GM10847 (cell line): Measurements from ENCODE around the gene RXRG.

Experiments
- POLR2A ChIP-seq: IDR thresholded peaks from 2 replicates; pipeline ENCODE4 v1.6.1; 2011; ENCODE audit not compliant: insufficient read length; ENCODE audit errors: extremely low read depth

Gene RXRG

GRCh38 chr1:165365341-165365740, 79.6 kb downstream of the RXRG start:
- TF ChIP-seq POLR2A, result no peak

DNA sequence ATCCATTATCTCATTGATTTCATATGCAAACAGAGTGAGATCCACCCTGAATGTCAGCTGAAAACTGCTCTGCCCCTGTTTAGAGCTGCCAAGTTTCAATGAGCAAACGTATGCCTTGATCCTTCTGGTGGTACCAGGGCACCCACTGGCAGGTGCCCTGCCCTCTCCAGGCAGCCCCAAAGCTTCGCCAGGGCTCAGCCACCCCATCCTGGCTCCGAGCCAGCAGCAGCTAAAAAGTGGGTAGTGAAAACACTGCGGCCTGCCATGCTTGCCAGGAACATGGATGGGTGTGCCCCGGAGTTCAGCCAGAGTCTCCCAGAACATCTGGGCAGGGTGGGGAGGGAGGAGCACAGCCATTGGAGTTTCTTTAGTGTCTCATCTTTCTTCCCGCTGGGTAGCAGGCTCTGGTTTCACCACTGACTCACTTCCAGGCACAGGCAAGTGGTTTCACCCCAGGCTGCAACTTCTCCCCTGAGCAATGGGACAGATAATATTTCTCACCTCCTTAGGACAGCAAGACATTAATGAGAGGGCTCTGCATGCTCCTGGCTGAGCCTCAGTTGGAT, 80.3 kb downstream of the RXRG start:
- no peak for TF ChIP-seq POLR2A

DNA sequence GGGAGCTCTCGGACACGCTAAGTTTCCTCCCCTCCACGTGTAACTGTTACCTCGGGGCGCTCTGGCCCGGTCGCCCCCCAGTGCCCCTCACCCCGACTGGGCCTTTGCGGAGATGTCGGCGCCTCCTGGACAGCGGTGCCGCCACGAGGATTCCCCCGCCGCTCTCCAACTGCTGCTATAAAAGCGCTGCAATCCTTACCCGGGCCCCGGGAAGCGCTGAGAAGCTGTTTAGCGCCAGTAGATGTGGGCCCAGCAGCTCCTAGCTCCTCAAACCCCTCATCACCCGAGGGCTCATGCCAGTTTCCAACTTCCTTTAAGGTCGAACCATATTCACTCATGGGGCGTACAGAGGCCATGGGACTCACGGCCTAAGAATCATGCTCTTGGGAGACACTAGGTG, 88.0 kb downstream of the RXRG start:
- TF ChIP-seq POLR2A, result no peak

- no peak for TF ChIP-seq POLR2A
Observed at GRCh38 chr1:165355977-165356811, 88.7 kb downstream of the RXRG start, which contains the start of gene LMX1A. Gene LMX1A, minus strand, starts transcription at chr1:165356715. Its CDS starts 1,156 bp downstream, at chr1:165355559.

DNA sequence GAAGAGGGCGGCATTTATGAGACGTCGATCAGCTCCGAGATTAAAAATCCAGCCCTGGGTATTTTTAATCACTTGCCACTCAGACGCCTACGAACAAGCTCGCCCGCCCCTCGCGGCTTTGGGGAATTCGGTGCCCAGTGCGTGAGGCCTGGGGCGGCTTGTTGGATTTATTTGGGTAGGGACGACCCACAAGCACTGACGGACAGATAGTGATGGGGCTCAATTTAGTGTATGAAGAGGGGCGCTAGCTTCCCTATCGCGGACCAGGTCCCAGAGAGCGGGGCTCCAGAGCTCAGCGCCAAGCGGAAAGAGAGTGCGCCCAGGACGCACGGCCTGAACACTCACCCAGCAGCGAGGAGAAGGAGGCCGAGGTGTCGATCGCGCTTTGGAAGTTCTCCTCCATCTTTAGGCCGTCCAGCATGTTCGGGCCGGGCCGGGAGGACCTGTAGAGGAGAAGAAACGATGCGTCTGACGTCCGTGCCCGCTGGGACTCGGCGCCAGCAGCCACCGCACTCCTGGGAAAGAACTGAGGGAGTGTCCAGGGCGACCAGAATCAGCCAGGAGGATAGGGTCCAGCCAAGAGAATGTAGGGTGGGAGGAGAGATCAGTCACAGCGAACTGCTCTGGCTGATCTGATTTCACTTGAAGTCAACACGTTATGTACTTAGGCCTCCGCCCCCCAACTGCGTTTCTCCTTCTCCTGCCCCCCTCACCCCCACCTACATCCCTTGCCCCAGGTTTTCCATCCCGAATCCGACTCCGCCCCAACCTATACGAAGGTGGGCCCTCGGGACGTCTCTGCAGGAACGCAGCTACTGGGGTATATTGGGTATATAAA, 89.6 kb downstream of the RXRG start:
- TF ChIP-seq POLR2A, result no peak

GRCh38 chr1:165354739-165355138, 90.2 kb downstream of the RXRG start:
- no peak for TF ChIP-seq POLR2A

- TF ChIP-seq POLR2A, result no peak
Observed at GRCh38 chr1:165353731-165354671, 90.9 kb downstream of the RXRG start.

DNA sequence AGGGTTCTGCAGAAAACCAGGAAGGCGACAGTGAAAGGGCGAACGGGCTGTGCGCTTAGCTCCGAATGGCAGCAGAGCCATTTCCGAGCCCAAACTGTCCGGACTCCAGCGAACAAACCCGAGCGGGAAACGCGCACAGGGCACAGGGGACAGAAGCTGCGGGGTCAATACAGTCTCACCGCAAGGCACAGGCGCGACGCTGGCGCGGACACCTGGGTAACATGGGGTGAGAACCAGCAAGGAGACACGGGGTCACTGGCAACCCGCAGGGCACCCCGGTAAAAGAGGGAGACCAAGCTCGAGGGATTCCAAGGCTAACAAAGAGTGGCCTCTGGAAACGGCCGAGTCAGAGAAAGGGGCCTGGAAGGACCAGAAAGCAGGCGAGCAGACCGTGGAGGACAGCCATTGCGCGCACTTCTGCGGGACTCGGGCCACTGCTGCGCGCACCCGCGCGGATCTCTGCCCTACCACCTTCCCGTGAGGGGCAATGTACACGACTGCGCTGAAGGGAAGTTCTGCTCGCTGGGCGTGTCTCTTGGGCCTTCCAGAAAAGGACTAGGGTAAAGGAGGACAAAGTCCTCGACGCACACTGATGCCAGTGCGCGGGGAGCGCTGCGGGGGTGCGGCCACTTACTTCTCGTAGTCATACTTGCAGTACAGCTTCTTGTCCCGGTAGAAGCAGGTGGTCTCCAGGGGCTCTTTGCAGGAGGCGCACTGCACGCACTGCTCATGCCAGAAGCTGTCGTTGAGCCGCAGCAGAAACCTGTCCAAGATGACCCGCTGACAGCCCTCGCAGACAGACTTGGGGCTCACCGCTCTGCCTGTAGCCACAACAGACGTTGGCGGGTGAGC, 92.3 kb downstream of the RXRG start:
- no peak for TF ChIP-seq POLR2A

DNA sequence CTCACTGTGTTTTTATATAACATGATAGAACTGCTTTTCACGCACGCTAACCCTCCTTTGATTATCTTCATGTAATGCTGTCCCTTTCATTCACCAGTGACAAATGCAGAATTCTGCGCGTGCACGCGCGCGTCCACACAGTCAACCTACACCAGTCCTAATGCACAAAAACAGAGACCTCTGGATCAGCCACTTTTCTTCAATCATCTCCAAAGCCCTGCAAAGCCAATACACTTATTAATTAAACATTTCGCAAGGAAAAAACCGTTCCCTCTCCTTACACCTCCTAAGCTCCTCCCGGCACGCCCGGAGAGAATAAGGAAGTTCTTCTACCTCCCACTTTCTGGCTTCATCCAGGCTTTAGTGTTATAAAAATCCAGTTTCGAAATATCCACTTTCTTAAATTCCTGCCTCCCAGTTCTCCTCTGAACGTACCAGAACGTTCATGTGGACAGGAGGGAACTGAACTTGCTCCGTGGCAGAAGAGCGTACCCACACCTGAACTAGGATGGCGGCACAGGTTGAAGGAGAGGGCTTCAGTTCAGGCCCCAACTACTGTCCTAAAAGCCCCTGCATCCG, 93.0 kb downstream of the RXRG start:
- no peak for TF ChIP-seq POLR2A
